WTC11 (cell line): ENCODE data around the gene CAPN14. TPM values are rescaled to one million over a fixed set of nuclear protein-coding genes. Genes with fewer than 3 reads are reported as not detected.

Experiments
- ATAC-seq: fragments of 200-7000 bp; cut with Tn5 transposase; 2 replicates; pipeline ENCODE4 v1.10.0; 2021; ENCODE audit warnings: mild to moderate bottlenecking, moderate library complexity
- CTCF ChIA-PET: fragments of 300-600 bp; sonication (Branson Sonifier 250); formaldehyde crosslinking; loops from one replicate; lab custom pipeline; 2021; ENCODE audit warnings: antibody characterized with exemption; lab: Charles Lee
- POLR2A ChIA-PET: fragments of 350-600 bp; sonication (Branson Sonifier 250); formaldehyde crosslinking; loops from one replicate; lab custom pipeline; 2021; ENCODE audit warnings: antibody characterized with exemption; lab: Charles Lee
- DNase-seq: peaks from one replicate; pipeline ENCODE4 v3.0.0; 2021; ENCODE audit warnings: low spot score
- H3K27ac Mint-ChIP-seq: 2 replicates; pipeline ENCODE4 v1.8.0; 2021; ENCODE audit warnings: mixed read lengths
- H3K27me3 Mint-ChIP-seq: 2 replicates; pipeline ENCODE4 v1.8.0; 2021; ENCODE audit warnings: low read depth, mild to moderate bottlenecking, moderate library complexity, mixed read lengths
- H3K36me3 Mint-ChIP-seq: 2 replicates; pipeline ENCODE4 v1.8.0; 2021; ENCODE audit warnings: mixed read lengths
- H3K4me1 Mint-ChIP-seq: 2 replicates; pipeline ENCODE4 v1.8.0; 2022; ENCODE audit warnings: mixed read lengths
- H3K4me3 Mint-ChIP-seq: 2 replicates; pipeline ENCODE4 v1.8.0; 2021; ENCODE audit warnings: mild to moderate bottlenecking, moderate library complexity, mixed read lengths
- H3K9me3 Mint-ChIP-seq: 2 replicates; pipeline ENCODE4 v1.8.0; 2021; ENCODE audit warnings: mixed read lengths
- ETV6 ChIP-seq: sonication (generic); formaldehyde crosslinking; IDR thresholded peaks from 2 replicates; pipeline ENCODE4 v1.8.1; 2022; ENCODE audit warnings: mild to moderate bottlenecking, missing genetic modification reagents
- FOXJ3 ChIP-seq: sonication (generic); formaldehyde crosslinking; IDR thresholded peaks from 2 replicates; pipeline ENCODE4 v1.9.0; 2021; ENCODE audit warnings: missing genetic modification reagents, mild to moderate bottlenecking, borderline replicate concordance
- JAZF1 ChIP-seq: fragments of 250-450 bp; sonication (Bioruptor Pico); IDR thresholded peaks from 2 replicates; pipeline ENCODE4 v1.9.0; 2021; ENCODE audit warnings: moderate library complexity, mild to moderate bottlenecking, inconsistent platforms
- MXD4 ChIP-seq: fragments of 250-450 bp; sonication (Bioruptor Pico); IDR thresholded peaks from 2 replicates; pipeline ENCODE4 v1.8.0; 2021; ENCODE audit warnings: mild to moderate bottlenecking, moderate library complexity, borderline replicate concordance
- NFATC4 ChIP-seq: fragments of 250-450 bp; sonication (Bioruptor Pico); IDR thresholded peaks from 2 replicates; pipeline ENCODE4 v1.9.0; 2021; ENCODE audit warnings: mild to moderate bottlenecking
- NFE2L1 ChIP-seq: sonication (generic); formaldehyde crosslinking; IDR thresholded peaks from 2 replicates; pipeline ENCODE4 v1.8.1; 2023; ENCODE audit warnings: missing genetic modification reagents
- NFYB ChIP-seq: sonication (generic); formaldehyde crosslinking; conservative IDR thresholded peaks from 2 replicates; pipeline ENCODE4 v1.8.0; 2022; ENCODE audit warnings: low read depth, missing genetic modification reagents
- OVOL2 ChIP-seq: fragments of 250-450 bp; sonication (Bioruptor Pico); IDR thresholded peaks from 2 replicates; pipeline ENCODE4 v1.9.0; 2021; ENCODE audit warnings: mild to moderate bottlenecking, borderline replicate concordance
- PRRX2 ChIP-seq: fragments of 250-450 bp; sonication (Bioruptor Pico); IDR thresholded peaks from 2 replicates; pipeline ENCODE4 v1.8.0; 2021; ENCODE audit warnings: mild to moderate bottlenecking
- SP1 ChIP-seq: sonication (generic); formaldehyde crosslinking; conservative IDR thresholded peaks from 2 replicates; pipeline ENCODE4 v1.8.1; 2022; ENCODE audit warnings: missing genetic modification reagents
- TCF7 ChIP-seq: sonication (generic); formaldehyde crosslinking; IDR thresholded peaks from 2 replicates; pipeline ENCODE4 v1.8.0; 2022; ENCODE audit warnings: mild to moderate bottlenecking, low read depth, missing genetic modification reagents, moderate library complexity
- TP53 ChIP-seq: sonication (generic); formaldehyde crosslinking; IDR thresholded peaks from 2 replicates; pipeline ENCODE4 v1.8.1; 2023; ENCODE audit warnings: mild to moderate bottlenecking, missing genetic modification reagents
- ZNF219 ChIP-seq: sonication (generic); formaldehyde crosslinking; IDR thresholded peaks from 2 replicates; pipeline ENCODE4 v1.8.0; 2023; ENCODE audit warnings: missing genetic modification reagents, mild to moderate bottlenecking, borderline replicate concordance
- ZNF232 ChIP-seq: sonication (generic); formaldehyde crosslinking; IDR thresholded peaks from 2 replicates; pipeline ENCODE4 v1.8.0; 2022; ENCODE audit warnings: mild to moderate bottlenecking, missing genetic modification reagents
- ZNF317 ChIP-seq: sonication (generic); formaldehyde crosslinking; IDR thresholded peaks from 2 replicates; pipeline ENCODE4 v1.8.1; 2023; ENCODE audit warnings: low read depth, mild to moderate bottlenecking, moderate library complexity, missing genetic modification reagents, borderline replicate concordance
- ZNF671 ChIP-seq: fragments of 250-450 bp; sonication (Bioruptor Pico); IDR thresholded peaks from 2 replicates; pipeline ENCODE4 v1.8.0; 2021; ENCODE audit warnings: mild to moderate bottlenecking
- total RNA-seq: library from RNA; stranded (reverse); gene quantifications from 3 replicates; pipeline ENCODE4 v1.2.3, GENCODE V29; 2021
- TF ChIP-seq, protein P1 (sequence below): sonication (generic); formaldehyde crosslinking; IDR thresholded peaks from 2 replicates; pipeline ENCODE4 v1.8.1; 2023; ENCODE audit warnings: mild to moderate bottlenecking, missing genetic modification reagents
- TF ChIP-seq, protein P2 (sequence below): sonication (generic); formaldehyde crosslinking; IDR thresholded peaks from 2 replicates; pipeline ENCODE4 v1.8.1; 2023; ENCODE audit warnings: mild to moderate bottlenecking, moderate library complexity, missing genetic modification reagents
- TF ChIP-seq, protein P3 (sequence below): fragments of 200-600 bp; IDR thresholded peaks from 2 replicates; pipeline ENCODE4 v1.8.0; 2022; ENCODE audit warnings: antibody characterized with exemption
- TF ChIP-seq, protein P4 (sequence below): sonication (generic); formaldehyde crosslinking; IDR thresholded peaks from 2 replicates; pipeline ENCODE4 v1.8.1; 2022; ENCODE audit warnings: missing genetic modification reagents, borderline replicate concordance
- TF ChIP-seq, protein P5 (sequence below): sonication (generic); formaldehyde crosslinking; IDR thresholded peaks from 2 replicates; pipeline ENCODE4 v1.8.0; 2022; ENCODE audit warnings: mild to moderate bottlenecking, missing genetic modification reagents
- TF ChIP-seq, protein P6 (sequence below): sonication (generic); formaldehyde crosslinking; conservative IDR thresholded peaks from 2 replicates; pipeline ENCODE4 v1.8.1; 2023; ENCODE audit warnings: mild to moderate bottlenecking, low read depth, missing genetic modification reagents, moderate library complexity

The CAPN14 gene
- total RNA-seq, 1 experiment from 2014 or later = 0.11 TPM

DNA sequence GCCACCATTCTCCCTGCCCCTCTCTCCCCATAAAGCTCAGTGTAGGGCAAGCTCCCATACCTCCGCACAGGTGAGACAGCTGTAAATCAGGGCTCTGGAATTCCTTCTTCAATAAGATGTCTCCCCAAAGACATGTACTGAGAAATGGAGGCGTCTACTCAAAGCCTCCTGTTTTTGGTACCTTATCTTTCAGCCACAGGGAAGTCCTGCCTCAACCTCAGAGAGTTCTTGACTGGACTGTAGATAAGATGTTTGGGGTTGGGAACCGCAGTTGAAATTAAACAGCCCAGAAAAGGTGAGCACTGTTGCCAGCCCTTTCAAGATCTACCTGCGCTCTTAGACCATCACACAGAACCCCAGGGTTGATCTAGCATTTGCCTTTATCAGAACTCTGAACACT is 77.6 kb downstream of the CAPN14 start:
- H3K4me1 Mint-ChIP-seq = peaks cover 38% of the 10 kb centered on the region
- DNase-seq = no peak
- H3K27me3 Mint-ChIP-seq = peaks cover 73% of the 10 kb centered on the region
- H3K27ac Mint-ChIP-seq = no peak overlapping the region
- no peak for ATAC-seq
- no peak for TF ChIP-seq NFE2L1 (CRISPR knock-in tag)
- TF ChIP-seq ETV6 (CRISPR knock-in tag) = no peak
- TF ChIP-seq MXD4 = no peak
- no peak for TF ChIP-seq JAZF1 (CRISPR knock-in tag)
- TF ChIP-seq, protein P1, sequence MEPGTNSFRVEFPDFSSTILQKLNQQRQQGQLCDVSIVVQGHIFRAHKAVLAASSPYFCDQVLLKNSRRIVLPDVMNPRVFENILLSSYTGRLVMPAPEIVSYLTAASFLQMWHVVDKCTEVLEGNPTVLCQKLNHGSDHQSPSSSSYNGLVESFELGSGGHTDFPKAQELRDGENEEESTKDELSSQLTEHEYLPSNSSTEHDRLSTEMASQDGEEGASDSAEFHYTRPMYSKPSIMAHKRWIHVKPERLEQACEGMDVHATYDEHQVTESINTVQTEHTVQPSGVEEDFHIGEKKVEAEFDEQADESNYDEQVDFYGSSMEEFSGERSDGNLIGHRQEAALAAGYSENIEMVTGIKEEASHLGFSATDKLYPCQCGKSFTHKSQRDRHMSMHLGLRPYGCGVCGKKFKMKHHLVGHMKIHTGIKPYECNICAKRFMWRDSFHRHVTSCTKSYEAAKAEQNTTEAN (CRISPR knock-in tag) = no peak
- TF ChIP-seq, protein P2, sequence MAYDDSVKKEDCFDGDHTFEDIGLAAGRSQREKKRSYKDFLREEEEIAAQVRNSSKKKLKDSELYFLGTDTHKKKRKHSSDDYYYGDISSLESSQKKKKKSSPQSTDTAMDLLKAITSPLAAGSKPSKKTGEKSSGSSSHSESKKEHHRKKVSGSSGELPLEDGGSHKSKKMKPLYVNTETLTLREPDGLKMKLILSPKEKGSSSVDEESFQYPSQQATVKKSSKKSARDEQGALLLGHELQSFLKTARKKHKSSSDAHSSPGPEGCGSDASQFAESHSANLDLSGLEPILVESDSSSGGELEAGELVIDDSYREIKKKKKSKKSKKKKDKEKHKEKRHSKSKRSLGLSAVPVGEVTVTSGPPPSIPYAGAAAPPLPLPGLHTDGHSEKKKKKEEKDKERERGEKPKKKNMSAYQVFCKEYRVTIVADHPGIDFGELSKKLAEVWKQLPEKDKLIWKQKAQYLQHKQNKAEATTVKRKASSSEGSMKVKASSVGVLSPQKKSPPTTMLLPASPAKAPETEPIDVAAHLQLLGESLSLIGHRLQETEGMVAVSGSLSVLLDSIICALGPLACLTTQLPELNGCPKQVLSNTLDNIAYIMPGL (CRISPR knock-in tag) = no peak
- no peak for TF ChIP-seq TP53 (CRISPR knock-in tag)
- no peak for TF ChIP-seq ZNF232 (CRISPR knock-in tag)
- no peak for TF ChIP-seq ZNF317
- TF ChIP-seq ZNF671 (CRISPR knock-in tag) = no peak
- no peak for TF ChIP-seq FOXJ3 (CRISPR knock-in tag)
- TF ChIP-seq SP1 (CRISPR knock-in tag) = no peak
- TF ChIP-seq OVOL2 (CRISPR knock-in tag) = no peak
- TF ChIP-seq PRRX2 = no peak
- TF ChIP-seq, protein P3, sequence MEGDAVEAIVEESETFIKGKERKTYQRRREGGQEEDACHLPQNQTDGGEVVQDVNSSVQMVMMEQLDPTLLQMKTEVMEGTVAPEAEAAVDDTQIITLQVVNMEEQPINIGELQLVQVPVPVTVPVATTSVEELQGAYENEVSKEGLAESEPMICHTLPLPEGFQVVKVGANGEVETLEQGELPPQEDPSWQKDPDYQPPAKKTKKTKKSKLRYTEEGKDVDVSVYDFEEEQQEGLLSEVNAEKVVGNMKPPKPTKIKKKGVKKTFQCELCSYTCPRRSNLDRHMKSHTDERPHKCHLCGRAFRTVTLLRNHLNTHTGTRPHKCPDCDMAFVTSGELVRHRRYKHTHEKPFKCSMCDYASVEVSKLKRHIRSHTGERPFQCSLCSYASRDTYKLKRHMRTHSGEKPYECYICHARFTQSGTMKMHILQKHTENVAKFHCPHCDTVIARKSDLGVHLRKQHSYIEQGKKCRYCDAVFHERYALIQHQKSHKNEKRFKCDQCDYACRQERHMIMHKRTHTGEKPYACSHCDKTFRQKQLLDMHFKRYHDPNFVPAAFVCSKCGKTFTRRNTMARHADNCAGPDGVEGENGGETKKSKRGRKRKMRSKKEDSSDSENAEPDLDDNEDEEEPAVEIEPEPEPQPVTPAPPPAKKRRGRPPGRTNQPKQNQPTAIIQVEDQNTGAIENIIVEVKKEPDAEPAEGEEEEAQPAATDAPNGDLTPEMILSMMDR = no peak
- no peak for TF ChIP-seq NFYB
- TF ChIP-seq, protein P4, sequence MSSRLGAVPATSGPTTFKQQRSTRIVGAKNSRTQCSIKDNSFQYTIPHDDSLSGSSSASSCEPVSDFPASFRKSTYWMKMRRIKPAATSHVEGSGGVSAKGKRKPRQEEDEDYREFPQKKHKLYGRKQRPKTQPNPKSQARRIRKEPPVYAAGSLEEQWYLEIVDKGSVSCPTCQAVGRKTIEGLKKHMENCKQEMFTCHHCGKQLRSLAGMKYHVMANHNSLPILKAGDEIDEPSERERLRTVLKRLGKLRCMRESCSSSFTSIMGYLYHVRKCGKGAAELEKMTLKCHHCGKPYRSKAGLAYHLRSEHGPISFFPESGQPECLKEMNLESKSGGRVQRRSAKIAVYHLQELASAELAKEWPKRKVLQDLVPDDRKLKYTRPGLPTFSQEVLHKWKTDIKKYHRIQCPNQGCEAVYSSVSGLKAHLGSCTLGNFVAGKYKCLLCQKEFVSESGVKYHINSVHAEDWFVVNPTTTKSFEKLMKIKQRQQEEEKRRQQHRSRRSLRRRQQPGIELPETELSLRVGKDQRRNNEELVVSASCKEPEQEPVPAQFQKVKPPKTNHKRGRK = no peak
- TF ChIP-seq NFATC4 (CRISPR knock-in tag) = no peak
- H3K36me3 Mint-ChIP-seq = no peaks in the 10 kb centered on the region
- no peak overlapping the region for H3K4me3 Mint-ChIP-seq
- CTCF ChIA-PET = interaction anchor here (1.0 kb wide), 1 partner anchor 30 kb away, joined by 3 read pairs; no protein-coding TSS in a partner anchor
- POLR2A ChIA-PET = no interaction called here
- H3K9me3 Mint-ChIP-seq = no peaks in the 10 kb centered on the region

DNA sequence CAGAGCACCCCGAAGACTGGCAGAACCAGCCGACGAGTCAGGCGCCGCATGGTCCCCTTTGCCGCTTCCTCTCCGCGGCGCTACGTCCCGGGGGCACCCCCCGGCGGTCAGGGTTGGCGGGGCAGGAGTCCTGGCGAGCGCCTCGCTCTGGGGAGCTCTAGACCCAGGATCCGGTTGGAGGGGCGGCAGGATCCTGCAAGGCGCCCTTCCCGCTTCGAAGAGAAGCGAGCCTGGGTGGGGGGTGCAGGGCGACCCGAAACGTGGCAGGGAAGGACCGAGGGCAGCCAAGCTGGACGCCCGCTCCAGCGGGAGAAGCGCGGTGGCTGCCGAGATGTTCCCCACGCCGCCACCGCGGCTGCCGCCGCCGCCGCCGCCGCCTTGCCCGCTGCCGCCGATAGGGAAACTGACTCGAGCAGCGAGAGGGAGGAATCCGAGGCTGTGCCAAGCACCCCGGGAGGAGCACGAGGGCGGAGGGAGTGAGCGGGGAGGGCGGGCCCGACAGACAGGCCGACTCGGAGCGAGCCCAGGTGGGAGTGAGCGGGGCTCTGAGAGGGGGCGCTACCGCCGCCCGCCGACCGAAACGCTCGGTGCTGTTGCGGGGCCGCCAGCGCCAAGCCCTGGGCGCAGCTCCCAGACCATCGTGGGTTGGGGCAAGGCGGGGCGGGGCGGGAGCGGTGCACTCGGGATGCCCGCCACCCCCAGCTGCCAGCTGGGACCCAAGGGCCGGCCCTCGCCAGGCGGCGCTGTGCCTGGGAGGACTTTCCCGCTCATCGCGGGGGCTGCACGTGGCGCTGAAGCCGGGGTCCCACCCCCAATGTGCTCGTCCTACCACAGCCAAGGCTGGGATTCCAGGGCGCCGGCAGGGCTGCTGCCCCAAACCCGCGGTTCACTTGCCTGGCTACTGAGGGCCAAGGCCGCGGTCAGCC is 79.0 kb downstream of the CAPN14 start, which contains the start of gene GALNT14:
Gene GALNT14 (minus strand): TSS at position 404 of the 926 bp plus-strand sequence. CDS start 354 bp downstream, at position 50.
- POLR2A ChIA-PET = interaction anchor here (0.6 kb wide), 1 partner anchor 47 kb away, joined by 3 read pairs; no protein-coding TSS in a partner anchor
- ATAC-seq = peak; percentile 71
- TF ChIP-seq, protein P5, sequence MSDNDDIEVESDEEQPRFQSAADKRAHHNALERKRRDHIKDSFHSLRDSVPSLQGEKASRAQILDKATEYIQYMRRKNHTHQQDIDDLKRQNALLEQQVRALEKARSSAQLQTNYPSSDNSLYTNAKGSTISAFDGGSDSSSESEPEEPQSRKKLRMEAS (CRISPR knock-in tag) = peak; percentile 99
- no peak for TF ChIP-seq FOXJ3 (CRISPR knock-in tag)
- TF ChIP-seq ZNF219 (CRISPR knock-in tag) = no peak
- TF ChIP-seq TCF7 = 0 out of 2 replicates have a peak, but pooled peaks have one; percentile 37
- TF ChIP-seq, protein P4 = no peak
- peak; percentile 97 for TF ChIP-seq ZNF232 (CRISPR knock-in tag)
- TF ChIP-seq, protein P6, sequence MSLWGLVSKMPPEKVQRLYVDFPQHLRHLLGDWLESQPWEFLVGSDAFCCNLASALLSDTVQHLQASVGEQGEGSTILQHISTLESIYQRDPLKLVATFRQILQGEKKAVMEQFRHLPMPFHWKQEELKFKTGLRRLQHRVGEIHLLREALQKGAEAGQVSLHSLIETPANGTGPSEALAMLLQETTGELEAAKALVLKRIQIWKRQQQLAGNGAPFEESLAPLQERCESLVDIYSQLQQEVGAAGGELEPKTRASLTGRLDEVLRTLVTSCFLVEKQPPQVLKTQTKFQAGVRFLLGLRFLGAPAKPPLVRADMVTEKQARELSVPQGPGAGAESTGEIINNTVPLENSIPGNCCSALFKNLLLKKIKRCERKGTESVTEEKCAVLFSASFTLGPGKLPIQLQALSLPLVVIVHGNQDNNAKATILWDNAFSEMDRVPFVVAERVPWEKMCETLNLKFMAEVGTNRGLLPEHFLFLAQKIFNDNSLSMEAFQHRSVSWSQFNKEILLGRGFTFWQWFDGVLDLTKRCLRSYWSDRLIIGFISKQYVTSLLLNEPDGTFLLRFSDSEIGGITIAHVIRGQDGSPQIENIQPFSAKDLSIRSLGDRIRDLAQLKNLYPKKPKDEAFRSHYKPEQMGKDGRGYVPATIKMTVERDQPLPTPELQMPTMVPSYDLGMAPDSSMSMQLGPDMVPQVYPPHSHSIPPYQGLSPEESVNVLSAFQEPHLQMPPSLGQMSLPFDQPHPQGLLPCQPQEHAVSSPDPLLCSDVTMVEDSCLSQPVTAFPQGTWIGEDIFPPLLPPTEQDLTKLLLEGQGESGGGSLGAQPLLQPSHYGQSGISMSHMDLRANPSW (CRISPR knock-in tag) = no peak

More for the DNA sequence above, 79.0 kb downstream of the CAPN14 start, which contains the start of gene GALNT14:
- Mint-ChIP-seq H3K4me3 (peak within 1 kb of the TSS; percentile 74), H3K27me3 (peaks cover 78% of the 10 kb centered on the region), H3K9me3 (no peaks in the 10 kb centered on the region), H3K4me1 (peaks cover 26% of the 10 kb centered on the region), H3K27ac (no peak within 1 kb of the TSS), H3K36me3 (no peaks in the 10 kb centered on the region)
- peak; percentile 74 for DNase-seq
- CTCF ChIA-PET = interaction anchor here (0.6 to 2.7 kb wide), 22 partner anchors 9 to 427 kb away, joined by 3 to 19 read pairs (median 4); no protein-coding TSS in a partner anchor
